GM13977 (cell line): ENCODE data around the gene LRRC8B.

Experiments
- DNase-seq: peaks from one replicate; pipeline ENCODE4 v3.0.0; 2012; ENCODE audit warnings: low spot score
- CTCF ChIP-seq: IDR thresholded peaks from 2 replicates; pipeline ENCODE4 v1.5.1; 2012; ENCODE audit warnings: mild to moderate bottlenecking, control low read depth; ENCODE audit not compliant: insufficient read depth; ENCODE audit errors: extremely low read depth, missing control alignments
- in situ Hi-C: fragments of 300-500 bp; cut with MboI; formaldehyde crosslinking; loops from one replicate; pipeline ENCODE4 v1.12.0; 2022; ENCODE audit warnings: low sequenced_read_pairs, low pct_unique_long_range_greater_than_20kb, mixed read lengths, inconsistent platforms; ENCODE audit not compliant: unreplicated experiment

The LRRC8B gene

GRCh38 chr1:89530444-89531089 is 5.9 kb downstream of the LRRC8B start:
- DNase-seq = no peak
- in situ Hi-C loops = no loop called here
- TF ChIP-seq CTCF = no peak

DNA sequence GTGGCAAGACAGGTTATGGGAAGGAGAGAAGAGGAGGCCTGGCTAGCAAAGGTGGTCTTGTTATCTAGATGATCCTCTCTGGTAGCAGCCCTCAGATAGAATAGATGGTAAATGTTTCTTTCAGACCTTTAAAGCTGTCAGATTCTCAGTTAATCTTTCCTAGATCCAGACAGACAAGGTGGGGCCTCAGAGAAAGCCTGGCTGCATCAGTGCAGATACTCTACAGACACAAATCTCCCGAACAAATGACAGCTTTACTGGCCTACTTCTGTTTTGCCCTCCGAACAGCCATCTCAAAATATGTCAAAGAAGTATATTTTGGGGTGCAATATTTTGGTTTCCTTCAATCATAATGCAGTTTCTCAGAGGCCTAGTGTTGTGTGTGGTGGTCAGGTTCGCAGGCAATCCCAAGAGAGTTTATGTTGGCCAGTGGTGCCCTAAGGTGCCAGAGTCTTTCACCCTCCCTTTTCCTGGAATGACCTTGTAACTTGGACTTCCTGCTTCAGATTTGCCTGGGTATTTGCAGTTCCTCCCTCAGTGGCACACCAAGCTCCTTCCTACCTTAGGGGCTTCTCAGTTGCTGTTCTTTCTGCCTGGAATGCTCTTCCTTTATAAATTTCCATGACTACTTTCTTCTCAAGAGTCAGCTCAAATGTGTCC is 7.0 kb downstream of the LRRC8B start:
- no peak for DNase-seq
- TF ChIP-seq CTCF = no peak
- in situ Hi-C loops = no loop called here

- in situ Hi-C loops = no loop called here
- TF ChIP-seq CTCF = no peak
- DNase-seq = no peak
Observed at GRCh38 chr1:89532228-89532627, 7.6 kb downstream of the LRRC8B start.

- no peak for TF ChIP-seq CTCF
- DNase-seq = no peak
- in situ Hi-C loops = no loop called here
Observed at GRCh38 chr1:89532866-89533265, 8.2 kb downstream of the LRRC8B start.

- no peak for TF ChIP-seq CTCF
- in situ Hi-C loops = no loop called here
- DNase-seq = no peak
Observed at GRCh38 chr1:89535537-89535936, 10.9 kb downstream of the LRRC8B start.

- no peak for TF ChIP-seq CTCF
- no peak for DNase-seq
- in situ Hi-C loops = no loop called here
Observed at GRCh38 chr1:89536555-89537341, 12.1 kb downstream of the LRRC8B start.
